HepG2 (cell line): ENCODE results near the gene OAT. TPM values are rescaled to one million over a fixed set of nuclear protein-coding genes. Genes with fewer than 3 reads are reported as not detected.
"Not testable (repeated sequence)": the region's sequence is repeated elsewhere in the genome, so short reads cannot be mapped to it uniquely, and the experiment has no call there.

Experiments used
- ATAC-seq: fragments of 200-7000 bp; cut with Tn5 transposase; 3 replicates; pipeline ENCODE4 v1.9.1; 2020; ENCODE audit warnings: mild to moderate bottlenecking, moderate library complexity
- BruUV-seq: library from RNA; stranded (reverse); fragments of 400-500 nt; replicated peaks from 2 replicates; lab custom pipeline; 2021; lab: Mats Ljungman, UMichigan
- CTCF ChIA-PET: fragments of 300-600 bp; formaldehyde crosslinking; extraction: SDS; loops from one replicate; lab custom pipeline; 2021; ENCODE audit warnings: low total read pairs, inconsistent platforms, low intra/inter-chr PET ratio; lab: Yijun Ruan, JAX
- POLR2A ChIA-PET: fragments of 350-600 bp; sonication (Branson Sonifier 250); formaldehyde crosslinking; loops from one replicate; lab custom pipeline; 2020; ENCODE audit warnings: antibody characterized with exemption, inconsistent platforms; lab: Yijun Ruan, JAX
- DNase-seq: peaks from one replicate; pipeline ENCODE4 v3.0.0-alpha.2; 2015; ENCODE audit warnings: low spot score
- FAIRE-seq: peaks from 3 replicates; lab custom pipeline; 2011; peaks lifted over from hg19 to GRCh38; lab: Jason Lieb, UNC
- H2AFZ ChIP-seq: one replicate; pipeline ENCODE4 v1.6.1; 2011; ENCODE audit warnings: low read length, inconsistent platforms
- H3K27ac ChIP-seq: fragments of 300-600 bp; 3 replicates; pipeline ENCODE4 v1.8.0; 2011; ENCODE audit warnings: mixed run types, mild to moderate bottlenecking, mixed read lengths, low read length, inconsistent platforms; ENCODE audit not compliant: insufficient read depth; ENCODE audit errors: extremely low read length
- H3K27me3 ChIP-seq, 2 experiments: fragments of 200-600 bp in 1 of 2; 2 replicates in 1 of 2; 3 replicates in 1 of 2; pipeline versions ENCODE4 v1.6.0 to v1.8.0; 2011; ENCODE audit warnings: low read length in 2 of 2, mild to moderate bottlenecking in 2 of 2, moderate library complexity in 2 of 2, inconsistent platforms in 1 of 2; ENCODE audit not compliant: insufficient read depth in 2 of 2, control insufficient read depth in 1 of 2
- H3K36me3 ChIP-seq, 2 experiments: fragments of 200-600 bp in 1 of 2; replicated peaks in 1 of 2; 2 replicates in 1 of 2; 3 replicates in 1 of 2; pipeline versions ENCODE4 v1.5.1 to v1.8.0; 2011; ENCODE audit warnings: low read length in 2 of 2, inconsistent platforms in 1 of 2; ENCODE audit not compliant: insufficient read depth in 2 of 2, control insufficient read depth in 1 of 2
- H3K4me1 ChIP-seq: 2 replicates; pipeline ENCODE4 v1.5.1; 2012; ENCODE audit warnings: low read length, inconsistent platforms; ENCODE audit not compliant: insufficient read depth
- H3K4me2 ChIP-seq: 2 replicates; pipeline ENCODE4 v1.6.0; 2011; ENCODE audit warnings: low read depth, low read length, inconsistent platforms
- H3K4me3 ChIP-seq, 3 experiments: fragments of 200-600 bp in 1 of 3; sonication (generic), shearing (Covaris generic) in 1 of 3; replicated peaks in 1 of 3; 2 replicates each; pipeline ENCODE4 v1.5.1; 2011 to 2016; ENCODE audit warnings: low read length in 3 of 3, inconsistent platforms in 2 of 3, low read depth in 2 of 3, mild to moderate bottlenecking in 2 of 3, control low read depth in 1 of 3, mixed read lengths in 1 of 3; ENCODE audit not compliant: insufficient read depth in 1 of 3
- H3K79me2 ChIP-seq: one replicate; pipeline ENCODE4 v1.6.1; 2011; ENCODE audit warnings: low read length, inconsistent platforms; ENCODE audit not compliant: insufficient read depth
- H3K9ac ChIP-seq: 2 replicates; pipeline ENCODE4 v1.6.0; 2011; ENCODE audit warnings: mild to moderate bottlenecking, low read depth, low read length, inconsistent platforms; ENCODE audit not compliant: insufficient read depth
- H3K9me3 ChIP-seq: 2 replicates; pipeline ENCODE4 v1.5.1; 2012; ENCODE audit warnings: mild to moderate bottlenecking, low read length
- H4K20me1 ChIP-seq: 2 replicates; pipeline ENCODE4 v1.6.0; 2011; ENCODE audit warnings: inconsistent platforms, mild to moderate bottlenecking, low read length, moderate library complexity; ENCODE audit not compliant: insufficient read depth
- FOSL2 ChIP-seq: sonication (generic); formaldehyde crosslinking; IDR thresholded peaks from 2 replicates; pipeline ENCODE4 v1.4.0; 2020; ENCODE audit warnings: missing genetic modification reagents
- POLR2AphosphoS2 ChIP-seq: IDR thresholded peaks from 2 replicates; pipeline ENCODE4 v1.6.1; 2011; ENCODE audit warnings: low read depth, low read length, improper control_type of control experiment
- ZNF121 ChIP-seq: sonication (generic); formaldehyde crosslinking; IDR thresholded peaks from 2 replicates; pipeline ENCODE4 v1.5.0; 2020; ENCODE audit warnings: mild to moderate bottlenecking, missing genetic modification reagents
- ZNF34 ChIP-seq: sonication (generic); formaldehyde crosslinking; IDR thresholded peaks from 2 replicates; pipeline ENCODE4 v1.4.0; 2020; ENCODE audit warnings: mild to moderate bottlenecking, missing genetic modification reagents, borderline replicate concordance
- ZNF350 ChIP-seq: sonication (generic); formaldehyde crosslinking; IDR thresholded peaks from 2 replicates; pipeline ENCODE4 v1.4.0; 2020; ENCODE audit warnings: mild to moderate bottlenecking, low read depth, missing genetic modification reagents, borderline replicate concordance
- ZNF510 ChIP-seq: sonication (generic); formaldehyde crosslinking; IDR thresholded peaks from 2 replicates; pipeline ENCODE4 v1.4.0; 2020; ENCODE audit warnings: low read depth, mild to moderate bottlenecking, missing genetic modification reagents
- ZNF781 ChIP-seq: sonication (generic); formaldehyde crosslinking; IDR thresholded peaks from 2 replicates; pipeline ENCODE4 v1.5.1; 2020; ENCODE audit warnings: borderline replicate concordance, mild to moderate bottlenecking, missing genetic modification reagents; ENCODE audit errors: not compliant biosample characterization
- WGBS: methylation state at CpG from one replicate; pipeline ENCODE4 v1.1.6; 2017; ENCODE audit warnings: low lambda C conversion rate; 5-methylcytosine and 5-hydroxymethylcytosine counted together
- in situ Hi-C: cut with HindIII; loops from 2 replicates; pipeline ENCODE4 v1.10.0; 2017; ENCODE audit warnings: low pct_unique_long_range_greater_than_20kb; ENCODE audit not compliant: extremely low pct_ligation_motif_present
- intact Hi-C: fragments of 100-400 bp; cut with micrococcal nuclease; formaldehyde crosslinking; loops from one replicate; pipeline ENCODE4 v1.10.0; 2022; ENCODE audit not compliant: unreplicated experiment
- polyA plus RNA-seq, 8 experiments: library from polyadenylated mRNA; depleted of rRNA in 3 of 8; stranded (reverse) in 7 of 8; unstranded in 1 of 8; fragments of >200 nt; fragmentation: Illumina TruSeq in 4 of 8; extraction: Trizol in 4 of 8; gene quantifications; 2 replicates each; pipeline versions ENCODE4 v1.2.1 to v1.2.3, GENCODE V29; 2011 to 2016; ENCODE audit warnings: low read depth in 4 of 8, missing spikeins in 1 of 8, mixed read lengths in 1 of 8; ENCODE audit not compliant: insufficient read depth in 1 of 8
- total RNA-seq, 5 experiments: library from RNA; depleted of rRNA; stranded (reverse); fragments of >200 nt; fragmentation: Illumina TruSeq; extraction: Trizol; gene quantifications; 2 replicates each; pipeline ENCODE4 v1.2.3, GENCODE V29; 2016; ENCODE audit warnings: low read depth in 1 of 5

OAT gene
- total and polyA plus RNA-seq, 2 of the 13 experiments (the other 11 are each of a cell fraction or from before 2014, with no cell fraction given), result 87.8 to 96.7 TPM

DNA sequence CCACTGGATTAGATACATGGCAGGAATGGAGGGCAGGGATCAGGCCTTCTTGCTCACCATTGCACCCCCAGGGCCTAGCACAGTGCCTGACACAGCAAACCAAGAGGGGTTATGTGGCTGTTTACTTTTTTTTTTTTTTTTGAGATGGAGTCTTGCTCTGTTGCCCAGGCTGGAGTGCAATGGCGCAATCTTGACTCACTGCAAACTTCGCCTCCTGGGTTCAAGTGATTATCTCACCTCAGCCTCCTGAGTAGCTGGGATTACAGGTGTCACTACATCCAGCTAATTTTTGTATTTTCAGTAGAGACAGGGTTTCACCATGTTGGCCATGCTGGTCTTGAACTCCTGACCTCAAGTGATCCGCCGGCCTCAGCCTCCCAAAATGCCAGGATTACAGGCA, 17.0 kb upstream of the OAT start:
- H2AFZ ChIP-seq, H3K27ac ChIP-seq, H3K27me3 ChIP-seq, H3K4me2 ChIP-seq, FAIRE-seq, DNase-seq, CTCF ChIA-PET, H3K9me3 ChIP-seq, ATAC-seq, H3K79me2 ChIP-seq, BruUV-seq, intact Hi-C loops, H4K20me1 ChIP-seq, H3K9ac ChIP-seq, H3K36me3 ChIP-seq, in situ Hi-C loops, H3K4me3 ChIP-seq: not testable (repeated sequence)
- WGBS, result 19% methylated on average over 4 of the region's 4 CpGs
- POLR2A ChIA-PET, result interaction anchor here (1.0 to 1.5 kb wide), 4 partner anchors 17 to 40 kb away, joined by 3 to 7 read pairs (median 4); partner anchors contain the start of genes LHPP and OAT
- peak; percentile 87 for TF ChIP-seq ZNF121
- H3K4me1 ChIP-seq, result peaks cover 25% of the 10 kb centered on the region

DNA sequence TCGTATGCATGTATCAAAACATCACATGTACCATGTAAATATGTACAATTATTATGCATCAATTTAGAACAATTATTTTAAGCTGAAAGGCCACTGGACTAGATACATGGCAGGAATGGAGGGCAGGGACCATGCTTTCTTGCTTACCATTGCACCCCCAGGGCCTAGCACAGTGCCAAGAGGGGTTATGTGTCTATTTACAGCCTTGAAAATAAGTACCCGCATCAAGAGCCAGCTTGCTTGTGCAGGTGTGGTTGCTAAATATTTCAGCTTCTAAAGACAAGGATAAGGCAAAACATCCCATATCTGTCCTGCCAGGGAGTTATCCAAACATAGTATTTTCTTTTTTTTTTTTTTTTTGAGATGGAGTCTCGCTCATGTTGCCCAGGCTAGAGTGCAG, 14.7 kb upstream of the OAT start:
- Histone ChIP-seq H3K79me2 (no peaks in the 10 kb centered on the region), H2AFZ (no peak overlapping the region), H3K4me2 (no peak overlapping the region), H3K36me3 (no peaks in the 10 kb centered on the region), H3K27me3 (peaks cover 0 to 3% of the 10 kb centered on the region in 2 experiments; a peak in 1 of 5 replicates), H4K20me1 (no peaks in the 10 kb centered on the region), H3K27ac (no peak overlapping the region), H3K4me1 (peaks cover 34% of the 10 kb centered on the region), H3K4me3 (no peak overlapping the region), H3K9ac (no peak overlapping the region), H3K9me3 (no peaks in the 10 kb centered on the region)
- ATAC-seq, result no peak
- intact Hi-C loops (no loop called here), in situ Hi-C loops (no loop called here)
- POLR2A ChIA-PET, result interaction anchor here (1.5 kb wide), 1 partner anchor 14 kb away, joined by 3 read pairs; no protein-coding TSS in a partner anchor
- WGBS, result 40% methylated on average over 3 of the region's 3 CpGs
- no peak for DNase-seq
- CTCF ChIA-PET, result no interaction called here
- TF ChIP-seq POLR2AphosphoS2 (no peak), FOSL2 (no peak), ZNF34 (CRISPR knock-in tag) (no peak), ZNF350 (CRISPR knock-in tag) (no peak), ZNF781 (CRISPR knock-in tag) (no peak), ZNF510 (CRISPR knock-in tag) (no peak)
- BruUV-seq, result no TSS peak
- no peak for FAIRE-seq
